K562 (cell line): ENCODE data around the gene SCAF11. TPM values are rescaled to one million over a fixed set of nuclear protein-coding genes. Genes with fewer than 3 reads are reported as not detected.

Experiments used
- ATF7 ChIP-seq: fragments of 450-650 bp; IDR thresholded peaks from 2 replicates; pipeline ENCODE4 v1.7.1; 2014; ENCODE audit warnings: mild to moderate bottlenecking, moderate library complexity
- BCL6 ChIP-seq: fragments of 250-450 bp; sonication (Bioruptor Pico); IDR thresholded peaks from 2 replicates; pipeline ENCODE4 v1.4.0; 2020
- DACH1 ChIP-seq: fragments of 450-650 bp; IDR thresholded peaks from 2 replicates; pipeline ENCODE4 v1.6.1; 2018; ENCODE audit not compliant: partially characterized antibody
- EGR1 ChIP-seq: fragments of 450-650 bp; conservative IDR thresholded peaks from 2 replicates; pipeline ENCODE4 v1.6.1; 2017; ENCODE audit warnings: mild to moderate bottlenecking
- FIP1L1 ChIP-seq: fragments of 200-400 bp; formaldehyde crosslinking; IDR thresholded peaks from 2 replicates; pipeline ENCODE4 v1.6.1; 2018; ENCODE audit warnings: mild to moderate bottlenecking, low read depth, low read length; ENCODE audit not compliant: poor library complexity, severe bottlenecking
- FOXK1 ChIP-seq: sonication (generic); formaldehyde crosslinking; IDR thresholded peaks from 2 replicates; pipeline ENCODE4 v1.8.0; 2022; ENCODE audit warnings: missing genetic modification reagents, mild to moderate bottlenecking, borderline replicate concordance
- HMGN3 ChIP-seq: IDR thresholded peaks from 2 replicates; pipeline ENCODE4 v1.6.1; 2011; ENCODE audit warnings: borderline replicate concordance, low read depth, mild to moderate bottlenecking, mixed read lengths, low read length; ENCODE audit not compliant: insufficient read length; ENCODE audit errors: extremely low read depth
- KLF1 ChIP-seq: fragments of 450-650 bp; IDR thresholded peaks from 2 replicates; pipeline ENCODE4 v1.6.1; 2016; ENCODE audit warnings: missing genetic modification characterization, missing compliant biosample characterization
- RAD21 ChIP-seq, 2 experiments: fragments of 250-450 bp in 1 of 2; fragments of 450-650 bp in 1 of 2; sonication (Bioruptor Pico) in 1 of 2; formaldehyde crosslinking in 1 of 2; IDR thresholded peaks in 1 of 2; conservative IDR thresholded peaks in 1 of 2; 2 replicates each; pipeline versions ENCODE4 v1.4.0 to v1.8.0; 2020 to 2022; ENCODE audit warnings: mild to moderate bottlenecking in 2 of 2, moderate library complexity in 1 of 2
- RFX1 ChIP-seq: fragments of 450-650 bp; IDR thresholded peaks from 2 replicates; pipeline ENCODE4 v1.6.1; 2016; ENCODE audit warnings: mild to moderate bottlenecking, moderate library complexity
- RFX7 ChIP-seq: fragments of 250-450 bp; sonication (Bioruptor Pico); IDR thresholded peaks from 2 replicates; pipeline ENCODE4 v1.5.1; 2021; ENCODE audit warnings: mild to moderate bottlenecking
- SAP30 ChIP-seq: fragments of 200-600 bp; sonication (generic); IDR thresholded peaks from 2 replicates; pipeline ENCODE4 v1.6.1; 2012; ENCODE audit warnings: borderline replicate concordance, low read depth, mild to moderate bottlenecking, moderate library complexity, low read length, control low read depth, inconsistent platforms; ENCODE audit not compliant: insufficient read depth, poor library complexity, severe bottlenecking
- SMARCB1 ChIP-seq: IDR thresholded peaks from 2 replicates; pipeline ENCODE4 v1.6.1; 2011; ENCODE audit warnings: improper control_type of control experiment, low read depth; ENCODE audit not compliant: insufficient read length
- TARDBP ChIP-seq: fragments of 450-650 bp; IDR thresholded peaks from 2 replicates; pipeline ENCODE4 v1.6.1; 2016
- TGIF2 ChIP-seq: sonication (generic); formaldehyde crosslinking; IDR thresholded peaks from 2 replicates; pipeline ENCODE4 v1.8.1; 2022; ENCODE audit warnings: mild to moderate bottlenecking, missing genetic modification reagents, moderate library complexity
- ZEB2 ChIP-seq: fragments of 450-650 bp; IDR thresholded peaks from 2 replicates; pipeline ENCODE4 v1.6.1; 2016
- ZFP36 ChIP-seq: fragments of 150-350 bp; IDR thresholded peaks from 2 replicates; pipeline ENCODE4 v1.6.1; 2018; ENCODE audit warnings: low read length, low read depth; ENCODE audit not compliant: partially characterized antibody
- ZNF224 ChIP-seq: sonication (generic); formaldehyde crosslinking; IDR thresholded peaks from 2 replicates; pipeline ENCODE4 v1.8.0; 2022; ENCODE audit warnings: mild to moderate bottlenecking, missing genetic modification reagents
- ZNF23 ChIP-seq: fragments of 250-450 bp; sonication (Bioruptor Pico); IDR thresholded peaks from 2 replicates; pipeline ENCODE4 v1.4.0; 2020; ENCODE audit warnings: mild to moderate bottlenecking
- ZNF324 ChIP-seq: fragments of 250-450 bp; sonication (Bioruptor Pico); IDR thresholded peaks from 2 replicates; pipeline ENCODE4 v1.4.0; 2020; ENCODE audit warnings: mild to moderate bottlenecking
- ZNF830 ChIP-seq: fragments of 250-450 bp; sonication (Bioruptor Pico); IDR thresholded peaks from 2 replicates; pipeline ENCODE4 v1.5.0; 2021; ENCODE audit warnings: mild to moderate bottlenecking
- polyA plus RNA-seq, 8 experiments: library from polyadenylated mRNA; depleted of rRNA in 4 of 8; stranded (reverse) in 5 of 8; unstranded in 3 of 8; fragments of >200 nt; fragmentation: Nextera tagmentation in 2 of 8; fragmentation: Illumina TruSeq in 1 of 8; extraction: Ambion mirVana in 2 of 8; extraction: Trizol in 1 of 8; gene quantifications; 2 replicates each; pipeline versions ENCODE4 v1.2.1 to v1.2.3, GENCODE V29; 2011 to 2014; ENCODE audit warnings: inconsistent platforms in 1 of 8, missing spikeins in 1 of 8
- total RNA-seq, 7 experiments: library from RNA; depleted of rRNA in 6 of 7; stranded (reverse); fragments of >200 nt in 6 of 7; fragmentation: Illumina TruSeq in 2 of 7; extraction: Trizol in 2 of 7; gene quantifications; 2 replicates each; pipeline versions ENCODE4 v1.2.1 to v1.2.3, GENCODE V29; 2011 to 2021; ENCODE audit warnings: low replicate concordance in 1 of 7
- TF ChIP-seq, protein P1 (sequence below): fragments of 250-450 bp; sonication (Bioruptor Pico); IDR thresholded peaks from 2 replicates; pipeline ENCODE4 v1.9.0; 2021; ENCODE audit warnings: mild to moderate bottlenecking, inconsistent platforms
- TF ChIP-seq, protein P2 (sequence below): sonication (generic); formaldehyde crosslinking; IDR thresholded peaks from 2 replicates; pipeline ENCODE4 v1.8.1; 2022; ENCODE audit warnings: missing genetic modification reagents
- TF ChIP-seq, protein P3 (sequence below): sonication (generic); IDR thresholded peaks from 2 replicates; pipeline ENCODE4 v1.6.1; 2016
- TF ChIP-seq, protein P4 (sequence below): fragments of 250-450 bp; sonication (Bioruptor Pico); IDR thresholded peaks from 2 replicates; pipeline ENCODE4 v1.8.0; 2022; ENCODE audit warnings: moderate library complexity, mild to moderate bottlenecking, inconsistent platforms

Gene SCAF11
- total and polyA plus RNA-seq, 9 of the 15 experiments (the other 6 are each of a cell fraction or from before 2014, with no cell fraction given) = 30.4 to 119 (median 80.0) TPM

DNA sequence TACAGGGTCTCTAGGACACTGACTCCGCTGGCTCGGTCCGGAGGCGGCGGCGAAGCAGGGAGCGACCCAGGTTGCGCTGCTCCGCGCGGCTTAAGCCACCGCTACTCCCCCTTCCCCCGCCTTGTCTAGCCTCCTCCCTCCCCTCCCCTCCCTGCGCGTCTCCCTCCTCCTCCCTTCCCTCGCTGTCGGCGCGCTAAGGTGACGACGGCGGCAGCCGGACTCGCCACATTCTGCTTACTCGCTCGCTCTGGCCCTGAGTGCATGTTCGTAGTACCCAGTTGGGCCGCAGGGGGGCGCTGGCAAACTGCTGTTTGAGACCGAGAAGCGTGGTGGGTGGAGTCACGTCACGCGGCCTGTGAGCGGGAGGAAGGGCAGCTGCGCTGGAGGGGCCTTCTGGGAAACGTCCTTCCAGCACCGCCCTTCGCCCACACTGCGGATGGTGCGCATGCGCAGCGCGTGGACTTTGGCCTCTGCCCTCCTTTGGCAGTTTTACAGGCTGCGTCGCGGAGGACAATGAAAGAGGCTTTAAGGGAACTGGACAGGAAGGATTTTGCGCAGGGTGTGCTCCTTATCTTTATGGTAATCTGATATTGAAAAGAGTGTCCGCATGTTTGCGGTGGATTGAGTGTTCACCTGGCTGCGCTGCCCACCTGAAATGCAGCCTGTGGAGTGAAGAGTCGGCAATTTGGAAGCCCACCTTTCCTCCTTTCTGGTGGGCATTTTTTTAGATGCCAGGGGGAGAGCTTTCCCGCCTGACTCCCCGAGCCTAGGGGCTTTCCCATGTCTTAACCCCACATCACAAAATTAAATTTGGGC lies at the start of gene SCAF11 (continued):
- TF ChIP-seq, protein P1, sequence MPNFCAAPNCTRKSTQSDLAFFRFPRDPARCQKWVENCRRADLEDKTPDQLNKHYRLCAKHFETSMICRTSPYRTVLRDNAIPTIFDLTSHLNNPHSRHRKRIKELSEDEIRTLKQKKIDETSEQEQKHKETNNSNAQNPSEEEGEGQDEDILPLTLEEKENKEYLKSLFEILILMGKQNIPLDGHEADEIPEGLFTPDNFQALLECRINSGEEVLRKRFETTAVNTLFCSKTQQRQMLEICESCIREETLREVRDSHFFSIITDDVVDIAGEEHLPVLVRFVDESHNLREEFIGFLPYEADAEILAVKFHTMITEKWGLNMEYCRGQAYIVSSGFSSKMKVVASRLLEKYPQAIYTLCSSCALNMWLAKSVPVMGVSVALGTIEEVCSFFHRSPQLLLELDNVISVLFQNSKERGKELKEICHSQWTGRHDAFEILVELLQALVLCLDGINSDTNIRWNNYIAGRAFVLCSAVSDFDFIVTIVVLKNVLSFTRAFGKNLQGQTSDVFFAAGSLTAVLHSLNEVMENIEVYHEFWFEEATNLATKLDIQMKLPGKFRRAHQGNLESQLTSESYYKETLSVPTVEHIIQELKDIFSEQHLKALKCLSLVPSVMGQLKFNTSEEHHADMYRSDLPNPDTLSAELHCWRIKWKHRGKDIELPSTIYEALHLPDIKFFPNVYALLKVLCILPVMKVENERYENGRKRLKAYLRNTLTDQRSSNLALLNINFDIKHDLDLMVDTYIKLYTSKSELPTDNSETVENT (CRISPR knock-in tag) = 0 out of 2 replicates have a peak, but pooled peaks have one; percentile 44
- TF ChIP-seq, protein P2, sequence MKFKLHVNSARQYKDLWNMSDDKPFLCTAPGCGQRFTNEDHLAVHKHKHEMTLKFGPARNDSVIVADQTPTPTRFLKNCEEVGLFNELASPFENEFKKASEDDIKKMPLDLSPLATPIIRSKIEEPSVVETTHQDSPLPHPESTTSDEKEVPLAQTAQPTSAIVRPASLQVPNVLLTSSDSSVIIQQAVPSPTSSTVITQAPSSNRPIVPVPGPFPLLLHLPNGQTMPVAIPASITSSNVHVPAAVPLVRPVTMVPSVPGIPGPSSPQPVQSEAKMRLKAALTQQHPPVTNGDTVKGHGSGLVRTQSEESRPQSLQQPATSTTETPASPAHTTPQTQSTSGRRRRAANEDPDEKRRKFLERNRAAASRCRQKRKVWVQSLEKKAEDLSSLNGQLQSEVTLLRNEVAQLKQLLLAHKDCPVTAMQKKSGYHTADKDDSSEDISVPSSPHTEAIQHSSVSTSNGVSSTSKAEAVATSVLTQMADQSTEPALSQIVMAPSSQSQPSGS (CRISPR knock-in tag) = no peak
- TF ChIP-seq, protein P3, sequence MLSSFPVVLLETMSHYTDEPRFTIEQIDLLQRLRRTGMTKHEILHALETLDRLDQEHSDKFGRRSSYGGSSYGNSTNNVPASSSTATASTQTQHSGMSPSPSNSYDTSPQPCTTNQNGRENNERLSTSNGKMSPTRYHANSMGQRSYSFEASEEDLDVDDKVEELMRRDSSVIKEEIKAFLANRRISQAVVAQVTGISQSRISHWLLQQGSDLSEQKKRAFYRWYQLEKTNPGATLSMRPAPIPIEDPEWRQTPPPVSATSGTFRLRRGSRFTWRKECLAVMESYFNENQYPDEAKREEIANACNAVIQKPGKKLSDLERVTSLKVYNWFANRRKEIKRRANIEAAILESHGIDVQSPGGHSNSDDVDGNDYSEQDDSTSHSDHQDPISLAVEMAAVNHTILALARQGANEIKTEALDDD = no peak
- TF ChIP-seq TARDBP (no peak), TGIF2 (CRISPR knock-in tag) (no peak), RFX7 (CRISPR knock-in tag) (no peak), FOXK1 (CRISPR knock-in tag) (no peak), RFX1 (no peak), ZEB2 (peak; percentile 78; the same call in 1 of the 2 replicates), SMARCB1 (no peak), KLF1 (tag) (peak; percentile 52; the same call in 1 of the 2 replicates), ZNF324 (CRISPR knock-in tag) (no peak), HMGN3 (peak; percentile 87), FIP1L1 (peak; percentile 40), RAD21 (CRISPR knock-in tag; conservative IDR thresholded peaks at IDR 0.05 in 1 of 2, IDR thresholded peaks at IDR 0.05 in 1 of 2) (peak; percentile 87 to 94), ATF7 (peak; percentile 92), ZNF23 (CRISPR knock-in tag) (no peak), EGR1 (peak; percentile 86), ZFP36 (no peak), ZNF224 (CRISPR knock-in tag) (peak; percentile 83; the same call in 1 of the 2 replicates), SAP30 (peak; percentile 72), DACH1 (peak; percentile 57), BCL6 (CRISPR knock-in tag) (no peak), ZNF830 (CRISPR knock-in tag) (no peak)
- TF ChIP-seq, protein P4, sequence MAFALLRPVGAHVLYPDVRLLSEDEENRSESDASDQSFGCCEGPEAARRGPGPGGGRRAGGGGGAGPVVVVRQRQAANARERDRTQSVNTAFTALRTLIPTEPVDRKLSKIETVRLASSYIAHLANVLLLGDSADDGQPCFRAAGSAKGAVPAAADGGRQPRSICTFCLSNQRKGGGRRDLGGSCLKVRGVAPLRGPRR (CRISPR knock-in tag) = no peak
